Measurements from ENCODE around the gene FOXA1. TPM values are rescaled to one million over a fixed set of nuclear protein-coding genes. Genes with fewer than 3 reads are reported as not detected.

FOXA1 gene
- total RNA-seq, 2 donors from 2014 or later, result not detected

GRCh38 chr14:37617864-37618365 is 22.9 kb upstream of the FOXA1 start:
- peaks cover 9% of the 10 kb centered on the region for H3K27me3 Mint-ChIP-seq
- no peak overlapping the region for H3K4me3 Mint-ChIP-seq
- H3K27ac Mint-ChIP-seq, result no peak overlapping the region
- DNase-seq, result no peak
- no peaks in the 10 kb centered on the region for H3K36me3 Mint-ChIP-seq (ENCODE audit: low read depth)
- no peaks in the 10 kb centered on the region for H3K4me1 Mint-ChIP-seq
- no peak for ATAC-seq
- H3K9me3 ChIP-seq (ENCODE audit: control insufficient read depth, low read length, poor library complexity, severe bottlenecking), result no peaks in the 10 kb centered on the region

- Mint-ChIP-seq H3K36me3 (ENCODE audit: low read depth) (no peaks in the 10 kb centered on the region), H3K27ac (no peak overlapping the region), H3K27me3 (peaks cover 9% of the 10 kb centered on the region), H3K4me3 (no peak overlapping the region), H3K4me1 (no peaks in the 10 kb centered on the region)
- no peaks in the 10 kb centered on the region for H3K9me3 ChIP-seq (ENCODE audit: control insufficient read depth, low read length, poor library complexity, severe bottlenecking)
- DNase-seq (no peak), ATAC-seq (no peak)
Measured at GRCh38 chr14:37616853-37617252, 21.8 kb upstream of the FOXA1 start.

DNA sequence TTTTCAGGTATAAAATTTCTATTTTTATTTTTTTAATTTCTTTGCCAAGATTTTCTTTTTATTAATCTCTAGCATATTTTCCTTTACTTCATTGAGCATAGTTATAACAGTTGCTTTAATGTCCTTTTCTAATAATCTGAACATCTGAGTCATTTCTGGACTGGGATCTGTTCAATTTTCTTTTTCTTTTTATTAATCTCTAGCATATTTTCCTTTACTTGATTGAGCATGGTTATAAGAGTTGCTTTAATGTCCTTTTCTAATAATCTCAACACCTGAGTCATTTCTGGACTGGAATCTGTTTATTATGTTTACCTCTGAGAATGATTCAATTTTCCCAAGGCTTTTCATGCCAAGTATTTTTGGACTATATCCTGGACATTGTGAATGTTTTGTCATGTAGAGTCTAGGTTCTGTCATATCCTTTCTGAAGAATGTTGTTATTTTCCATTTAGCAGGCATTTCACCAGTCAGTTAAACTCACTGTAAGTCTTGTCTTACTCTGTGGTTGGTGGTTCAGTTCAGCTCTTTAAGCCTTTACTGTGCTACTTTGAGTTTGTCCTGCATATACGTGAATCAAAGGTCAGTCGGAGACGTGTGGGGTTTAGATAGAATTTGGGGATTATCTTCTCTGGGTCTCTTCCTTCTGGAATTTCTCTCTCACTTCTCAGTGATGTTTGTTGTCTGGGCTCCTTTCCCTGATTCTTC is 20.7 kb upstream of the FOXA1 start:
- Mint-ChIP-seq H3K4me3 (no peak overlapping the region), H3K27me3 (peaks cover 2% of the 10 kb centered on the region), H3K4me1 (no peaks in the 10 kb centered on the region), H3K27ac (no peak overlapping the region), H3K36me3 (ENCODE audit: low read depth) (no peaks in the 10 kb centered on the region)
- no peak for ATAC-seq
- no peak for DNase-seq
- no peaks in the 10 kb centered on the region for H3K9me3 ChIP-seq (ENCODE audit: control insufficient read depth, low read length, poor library complexity, severe bottlenecking)

- no peaks in the 10 kb centered on the region for H3K4me1 Mint-ChIP-seq
- no peaks in the 10 kb centered on the region for H3K36me3 Mint-ChIP-seq (ENCODE audit: low read depth)
- H3K4me3 Mint-ChIP-seq, result no peak overlapping the region
- no peaks in the 10 kb centered on the region for H3K9me3 ChIP-seq (ENCODE audit: control insufficient read depth, low read length, poor library complexity, severe bottlenecking)
- ATAC-seq, result no peak
- H3K27ac Mint-ChIP-seq, result no peak overlapping the region
- no peak for DNase-seq
- no peaks in the 10 kb centered on the region for H3K27me3 Mint-ChIP-seq
Measured at GRCh38 chr14:37610945-37611523, 16.0 kb upstream of the FOXA1 start.

- no peak overlapping the region for H3K27ac Mint-ChIP-seq
- no peak overlapping the region for H3K4me3 Mint-ChIP-seq
- H3K27me3 Mint-ChIP-seq, result peaks cover 8% of the 10 kb centered on the region
- ATAC-seq (no peak), DNase-seq (no peak)
- H3K9me3 ChIP-seq (ENCODE audit: control insufficient read depth, low read length, poor library complexity, severe bottlenecking), result no peaks in the 10 kb centered on the region
- no peaks in the 10 kb centered on the region for H3K36me3 Mint-ChIP-seq (ENCODE audit: low read depth)
- no peaks in the 10 kb centered on the region for H3K4me1 Mint-ChIP-seq
Measured at GRCh38 chr14:37608649-37609048, 13.6 kb upstream of the FOXA1 start.

GRCh38 chr14:37606678-37607077 is 11.6 kb upstream of the FOXA1 start:
- Mint-ChIP-seq H3K27me3 (peaks cover 16% of the 10 kb centered on the region), H3K36me3 (ENCODE audit: low read depth) (no peaks in the 10 kb centered on the region), H3K4me3 (no peak overlapping the region), H3K4me1 (no peaks in the 10 kb centered on the region), H3K27ac (no peak overlapping the region)
- no peak for ATAC-seq
- H3K9me3 ChIP-seq (ENCODE audit: control insufficient read depth, low read length, poor library complexity, severe bottlenecking), result no peaks in the 10 kb centered on the region
- DNase-seq, result no peak

- no peak for DNase-seq
- no peaks in the 10 kb centered on the region for H3K9me3 ChIP-seq (ENCODE audit: control insufficient read depth, low read length, poor library complexity, severe bottlenecking)
- Mint-ChIP-seq H3K27ac (no peak overlapping the region), H3K27me3 (peaks cover 45% of the 10 kb centered on the region), H3K36me3 (ENCODE audit: low read depth) (peaks cover 5% of the 10 kb centered on the region), H3K4me1 (no peaks in the 10 kb centered on the region), H3K4me3 (no peak overlapping the region)
- ATAC-seq, result no peak
Measured at GRCh38 chr14:37603688-37604251, 8.7 kb upstream of the FOXA1 start.

DNA sequence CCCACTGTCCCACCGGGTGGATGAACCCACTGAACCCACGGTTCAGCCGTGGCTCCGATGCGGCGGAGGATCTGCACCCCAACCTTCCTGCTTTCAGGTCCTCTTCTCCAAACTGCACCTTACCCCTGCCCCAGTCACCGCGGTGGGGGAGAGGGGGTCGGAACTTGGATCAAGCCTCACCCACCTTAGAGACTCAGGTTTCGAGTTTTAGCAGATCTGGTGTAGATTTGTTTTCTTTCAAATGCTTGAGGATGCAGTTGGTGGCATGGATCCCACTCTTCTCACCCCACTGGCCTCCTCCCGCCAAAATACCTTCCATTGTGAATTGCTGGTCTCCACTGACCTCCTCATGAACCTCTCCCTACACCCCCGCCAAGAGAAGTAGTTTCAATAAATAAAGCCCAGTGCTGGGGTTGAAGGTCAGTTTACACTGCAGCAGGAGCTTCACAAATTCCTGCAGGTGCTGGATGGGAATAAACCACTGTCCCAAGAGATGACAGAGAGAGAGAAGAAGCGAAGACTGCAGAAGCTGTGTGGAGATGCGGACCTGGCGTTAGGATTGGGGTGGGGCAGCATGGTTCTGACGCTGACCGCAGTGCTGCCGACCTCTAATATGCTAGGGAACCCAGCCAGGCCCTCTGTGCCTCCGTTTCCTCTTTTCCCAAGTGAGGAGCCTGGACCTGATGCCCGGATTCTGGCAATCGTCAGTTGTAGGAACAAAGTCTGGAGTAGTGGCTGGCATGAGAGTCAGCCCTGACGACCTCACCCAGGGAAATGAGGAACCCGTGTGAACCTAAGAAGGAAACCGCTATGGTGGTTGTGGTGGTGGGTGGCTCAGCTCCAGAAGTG is 7.8 kb upstream of the FOXA1 start:
- H3K9me3 ChIP-seq (ENCODE audit: control insufficient read depth, low read length, poor library complexity, severe bottlenecking), result no peaks in the 10 kb centered on the region
- H3K4me1 Mint-ChIP-seq, result no peaks in the 10 kb centered on the region
- no peak overlapping the region for H3K27ac Mint-ChIP-seq
- H3K4me3 Mint-ChIP-seq, result no peak overlapping the region
- peaks cover 6% of the 10 kb centered on the region for H3K36me3 Mint-ChIP-seq (ENCODE audit: low read depth)
- DNase-seq, result no peak
- H3K27me3 Mint-ChIP-seq, result peaks cover 52% of the 10 kb centered on the region
- ATAC-seq, result no peak

- no peak overlapping the region for H3K27ac Mint-ChIP-seq
- H3K4me1 Mint-ChIP-seq, result no peaks in the 10 kb centered on the region
- peaks cover 60% of the 10 kb centered on the region for H3K27me3 Mint-ChIP-seq
- no peak for DNase-seq
- H3K4me3 Mint-ChIP-seq, result no peak overlapping the region
- no peak for ATAC-seq
- peaks cover 6% of the 10 kb centered on the region for H3K36me3 Mint-ChIP-seq (ENCODE audit: low read depth)
- H3K9me3 ChIP-seq (ENCODE audit: control insufficient read depth, low read length, poor library complexity, severe bottlenecking), result no peaks in the 10 kb centered on the region
Measured at GRCh38 chr14:37601865-37602264, 6.8 kb upstream of the FOXA1 start.

DNA sequence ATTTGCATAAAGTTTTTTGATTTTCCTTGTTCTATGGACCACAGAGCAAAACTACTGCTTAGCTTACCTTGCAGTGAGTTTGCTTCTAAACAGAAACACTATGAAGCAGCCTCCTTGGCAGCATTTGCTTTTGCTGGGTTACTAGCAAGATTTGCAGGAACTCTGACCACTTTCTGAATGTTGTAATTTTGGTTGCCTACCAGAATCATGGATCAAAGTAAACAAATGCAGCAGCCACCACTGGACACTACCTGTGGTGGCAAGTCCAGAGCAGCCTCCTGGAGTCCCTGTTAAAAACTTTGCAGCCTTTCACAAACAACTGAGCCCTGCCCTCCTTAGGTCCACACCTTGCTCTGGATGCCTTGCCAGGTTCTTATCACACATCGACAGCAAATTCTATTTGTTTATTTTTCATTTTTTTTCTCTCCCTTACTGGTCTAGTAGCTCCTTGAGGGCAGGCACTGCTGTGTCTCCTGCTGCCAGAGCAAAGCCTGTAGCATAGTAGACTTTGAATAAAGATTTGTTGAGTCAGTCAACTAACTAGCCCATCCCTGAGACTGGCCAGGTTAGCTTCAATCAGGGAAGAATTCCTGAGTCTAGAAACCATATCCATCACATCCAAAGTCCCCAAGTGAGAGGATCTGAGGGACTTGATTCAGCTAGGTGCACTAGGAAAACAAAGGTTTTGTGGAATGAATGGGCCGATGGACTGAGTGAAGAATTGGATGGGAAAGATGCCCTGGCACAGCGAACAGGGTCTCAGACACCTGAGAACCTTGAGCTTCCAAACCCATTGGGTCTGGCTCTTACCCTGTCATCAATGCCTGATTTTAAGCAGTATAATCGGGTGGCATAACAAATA is 6.1 kb upstream of the FOXA1 start:
- Mint-ChIP-seq H3K4me3 (no peak overlapping the region), H3K27me3 (peaks cover 67% of the 10 kb centered on the region), H3K4me1 (no peaks in the 10 kb centered on the region), H3K27ac (no peak overlapping the region), H3K36me3 (ENCODE audit: low read depth) (peaks cover 6% of the 10 kb centered on the region)
- no peak for DNase-seq
- no peaks in the 10 kb centered on the region for H3K9me3 ChIP-seq (ENCODE audit: control insufficient read depth, low read length, poor library complexity, severe bottlenecking)
- ATAC-seq, result no peak

- H3K9me3 ChIP-seq (ENCODE audit: control insufficient read depth, low read length, poor library complexity, severe bottlenecking), result no peaks in the 10 kb centered on the region
- H3K36me3 Mint-ChIP-seq (ENCODE audit: low read depth), result peaks cover 9% of the 10 kb centered on the region
- ATAC-seq (no peak), DNase-seq (no peak)
- H3K27ac Mint-ChIP-seq, result no peak overlapping the region
- peaks cover 74% of the 10 kb centered on the region for H3K27me3 Mint-ChIP-seq
- H3K4me1 Mint-ChIP-seq, result peaks cover 4% of the 10 kb centered on the region
- no peak overlapping the region for H3K4me3 Mint-ChIP-seq
Measured at GRCh38 chr14:37599507-37600368, 4.7 kb upstream of the FOXA1 start.

Measured in T-helper 17 cell (primary cell).